Loucy (cell line): ENCODE results near the gene SGMS2.

Experiments
- H2AFZ ChIP-seq: fragments of 200-600 bp; sonication (generic); 2 replicates; pipeline ENCODE4 v1.6.0; 2016; ENCODE audit warnings: antibody characterized with exemption, mild to moderate bottlenecking, low read length, moderate library complexity
- H3F3A ChIP-seq: fragments of 200-600 bp; 2 replicates; pipeline ENCODE4 v1.6.0; 2016; ENCODE audit warnings: antibody characterized with exemption, low read depth, mild to moderate bottlenecking
- H3K27me3 ChIP-seq: fragments of 200-600 bp; sonication (generic); 2 replicates; pipeline ENCODE4 v1.6.1; 2014; ENCODE audit warnings: low read length, mild to moderate bottlenecking; ENCODE audit not compliant: insufficient read depth, poor library complexity, severe bottlenecking
- H3K36me3 ChIP-seq: fragments of 200-600 bp; sonication (generic); 2 replicates; pipeline ENCODE4 v1.6.1; 2016; ENCODE audit warnings: low read length; ENCODE audit not compliant: insufficient read depth
- H3K4me1 ChIP-seq: fragments of 200-600 bp; sonication (generic); 2 replicates; pipeline ENCODE4 v1.5.1; 2014; ENCODE audit warnings: low read length, mild to moderate bottlenecking; ENCODE audit not compliant: insufficient read depth, poor library complexity, severe bottlenecking
- H3K4me2 ChIP-seq: fragments of 200-600 bp; sonication (generic); 2 replicates; pipeline ENCODE4 v1.6.0; 2014; ENCODE audit warnings: antibody characterized with exemption, low read length, low read depth, mild to moderate bottlenecking; ENCODE audit not compliant: poor library complexity, severe bottlenecking
- H3K4me3 ChIP-seq: fragments of 200-600 bp; sonication (generic); 2 replicates; pipeline ENCODE4 v1.5.1; 2014; ENCODE audit warnings: low read length, mild to moderate bottlenecking, mixed read lengths; ENCODE audit not compliant: poor library complexity, severe bottlenecking
- H3K79me2 ChIP-seq: fragments of 200-600 bp; sonication (generic); 2 replicates; pipeline ENCODE4 v1.6.1; 2014; ENCODE audit warnings: low read length; ENCODE audit not compliant: insufficient read depth
- H3K9ac ChIP-seq: fragments of 200-600 bp; sonication (generic); 2 replicates; pipeline ENCODE4 v1.6.0; 2014; ENCODE audit warnings: mild to moderate bottlenecking, low read depth, low read length, moderate library complexity; ENCODE audit not compliant: poor library complexity, severe bottlenecking
- H3K9me2 ChIP-seq: fragments of 200-600 bp; sonication (generic); replicated peaks from 2 replicates; pipeline ENCODE4 v1.6.1; 2016; ENCODE audit warnings: low read depth, low read length, mixed read lengths
- H3K9me3 ChIP-seq: fragments of 200-600 bp; sonication (generic); 2 replicates; pipeline ENCODE4 v1.6.1; 2014; ENCODE audit warnings: mild to moderate bottlenecking, antibody characterized with exemption, low read length, low read depth; ENCODE audit not compliant: insufficient read depth
- H4K20me1 ChIP-seq: fragments of 200-600 bp; sonication (generic); 2 replicates; pipeline ENCODE4 v1.6.0; 2014; ENCODE audit warnings: antibody characterized with exemption, low read length, mild to moderate bottlenecking; ENCODE audit not compliant: insufficient read depth, poor library complexity, severe bottlenecking
- CTCF ChIP-seq: fragments of 200-600 bp; sonication (generic); conservative IDR thresholded peaks from 2 replicates; pipeline ENCODE4 v1.5.1; 2014; ENCODE audit warnings: mild to moderate bottlenecking, antibody characterized with exemption, low read length
- EZH2phosphoT487 ChIP-seq: fragments of 200-600 bp; IDR thresholded peaks from 2 replicates; pipeline ENCODE4 v1.6.1; 2018; ENCODE audit warnings: antibody characterized with exemption, mild to moderate bottlenecking, moderate library complexity, borderline replicate concordance

Gene SGMS2

GRCh38 chr4:107876099-107876498 is 51.4 kb downstream of the SGMS2 start:
- H3K79me2 ChIP-seq, result no peaks in the 10 kb centered on the region
- TF ChIP-seq CTCF, result no peak
- no peak for TF ChIP-seq EZH2phosphoT487

GRCh38 chr4:107877361-107877760 is 52.6 kb downstream of the SGMS2 start:
- Histone ChIP-seq H3K79me2 (no peaks in the 10 kb centered on the region), H4K20me1 (no peaks in the 10 kb centered on the region), H2AFZ (no peak overlapping the region), H3K9me3 (no peaks in the 10 kb centered on the region), H3K36me3 (no peaks in the 10 kb centered on the region), H3K4me3 (no peak overlapping the region), H3K9ac (no peak overlapping the region), H3K4me1 (no peaks in the 10 kb centered on the region), H3F3A (no peaks in the 10 kb centered on the region), H3K27me3 (no peaks in the 10 kb centered on the region), H3K9me2 (no peaks in the 10 kb centered on the region), H3K4me2 (no peak overlapping the region)
- TF ChIP-seq CTCF (no peak), EZH2phosphoT487 (no peak)

More at GRCh38 chr4:107876099-107876498, 51.4 kb downstream of the SGMS2 start:
- Histone ChIP-seq H3K4me3 (no peak overlapping the region), H3K36me3 (no peaks in the 10 kb centered on the region), H2AFZ (no peak overlapping the region), H3K4me2 (no peak overlapping the region), H3K4me1 (no peaks in the 10 kb centered on the region), H3K9me2 (no peaks in the 10 kb centered on the region), H3F3A (no peaks in the 10 kb centered on the region), H3K9ac (no peak overlapping the region), H3K9me3 (no peaks in the 10 kb centered on the region), H3K27me3 (no peaks in the 10 kb centered on the region), H4K20me1 (no peaks in the 10 kb centered on the region)

GRCh38 chr4:107885865-107886264 is 61.1 kb downstream of the SGMS2 start:
- H3K9ac ChIP-seq, result no peak overlapping the region
- no peaks in the 10 kb centered on the region for H3K27me3 ChIP-seq
- H4K20me1 ChIP-seq, result no peaks in the 10 kb centered on the region
- no peak overlapping the region for H2AFZ ChIP-seq
- no peak overlapping the region for H3K4me3 ChIP-seq
- no peaks in the 10 kb centered on the region for H3K36me3 ChIP-seq
- no peaks in the 10 kb centered on the region; the same call in 1 of the 2 replicates for H3K9me3 ChIP-seq
- H3K79me2 ChIP-seq, result no peaks in the 10 kb centered on the region
- H3K9me2 ChIP-seq, result no peaks in the 10 kb centered on the region
- TF ChIP-seq EZH2phosphoT487 (no peak), CTCF (no peak)
- H3K4me2 ChIP-seq, result no peak overlapping the region
- H3K4me1 ChIP-seq, result no peaks in the 10 kb centered on the region
- no peaks in the 10 kb centered on the region for H3F3A ChIP-seq
